ENCODE results near the gene MYO10. TPM values are rescaled to one million over a fixed set of nuclear protein-coding genes. Genes with fewer than 3 reads are reported as not detected.

Gene MYO10
- total RNA-seq, 1 donor from 2014 or later = 80.2 TPM

DNA sequence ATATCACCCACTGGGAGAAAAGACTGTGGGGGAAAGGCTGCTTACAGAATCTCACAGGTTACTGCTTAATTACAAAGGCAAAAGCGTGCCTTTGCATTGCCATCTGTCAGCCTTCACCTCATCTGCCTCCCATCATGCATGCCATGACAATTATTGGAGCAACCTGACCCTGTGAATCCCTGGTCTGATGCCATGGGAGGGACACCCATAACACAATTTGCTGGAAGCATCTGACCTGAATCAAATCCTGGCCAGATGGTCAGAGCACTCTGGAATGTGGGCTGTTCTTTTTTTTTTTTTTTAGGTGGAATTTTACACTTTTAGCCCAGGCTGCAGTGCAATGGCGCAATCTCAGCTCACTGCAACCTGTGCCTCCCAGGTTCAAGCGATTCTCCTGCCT is 307.7 kb downstream of the MYO10 start:
- H3K27me3 Mint-ChIP-seq (ENCODE audit: low read depth, unreplicated experiment) = peaks cover 25% of the 10 kb centered on the region
- no peaks in the 10 kb centered on the region for H3K9me3 ChIP-seq (ENCODE audit: insufficient read depth, low read depth, low read length)
- no peak for FAIRE-seq

DNA sequence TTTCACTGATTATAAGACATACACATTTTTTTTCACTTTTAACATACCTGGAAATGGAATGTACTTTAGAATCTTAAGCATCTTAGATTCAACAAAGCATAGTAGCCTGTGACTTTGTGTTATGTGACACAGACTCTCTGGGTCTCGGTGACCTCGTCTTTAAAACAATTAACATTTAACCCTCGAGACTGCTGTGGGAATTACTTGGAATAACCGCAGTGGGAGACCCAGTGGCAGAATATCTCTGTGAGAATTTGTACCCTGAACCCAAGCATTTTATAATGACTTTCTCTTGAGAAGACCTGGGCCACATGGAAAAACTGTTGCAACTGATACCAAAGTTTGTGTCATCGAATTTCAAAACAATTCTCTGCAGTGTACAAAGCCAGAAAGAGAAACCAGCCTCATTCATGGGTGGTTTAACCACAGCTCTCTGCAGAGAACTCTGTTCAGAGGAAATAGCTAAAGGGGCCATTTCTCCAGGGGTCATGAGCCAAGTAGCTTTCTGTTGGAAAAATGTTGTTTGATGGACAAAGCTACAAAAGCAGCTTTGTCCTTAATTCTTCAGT is 309.3 kb downstream of the MYO10 start:
- Histone ChIP-seq H3K27ac (ENCODE audit: low read depth, low read length) (no peak overlapping the region), H3K9ac (ENCODE audit: low read length) (no peak overlapping the region), H3K4me2 (ENCODE audit: low read length) (no peak overlapping the region), H3K27me3 (ENCODE audit: insufficient read depth, low read length) (peaks cover 23% of the 10 kb centered on the region), H3K4me3 (ENCODE audit: insufficient read depth, low read depth, low read length) (no peak overlapping the region), H4K20me1 (ENCODE audit: insufficient read depth, low read length) (no peaks in the 10 kb centered on the region), H3K36me3 (ENCODE audit: insufficient read depth, low read length) (no peaks in the 10 kb centered on the region), H3K79me2 (ENCODE audit: insufficient read depth, low read length) (no peaks in the 10 kb centered on the region), H2AFZ (ENCODE audit: low read depth, low read length) (no peak overlapping the region), H3K4me1 (ENCODE audit: insufficient read depth, low read length) (no peaks in the 10 kb centered on the region), H3K9me3 (ENCODE audit: insufficient read depth, low read depth, low read length) (no peaks in the 10 kb centered on the region)
- H3K27ac Mint-ChIP-seq (ENCODE audit: unreplicated experiment) = no peak overlapping the region
- TF ChIP-seq EZH2 (IDR thresholded peaks at IDR 0.05; ENCODE audit: insufficient read depth, low read length) = no peak
- TF ChIP-seq, protein P1, sequence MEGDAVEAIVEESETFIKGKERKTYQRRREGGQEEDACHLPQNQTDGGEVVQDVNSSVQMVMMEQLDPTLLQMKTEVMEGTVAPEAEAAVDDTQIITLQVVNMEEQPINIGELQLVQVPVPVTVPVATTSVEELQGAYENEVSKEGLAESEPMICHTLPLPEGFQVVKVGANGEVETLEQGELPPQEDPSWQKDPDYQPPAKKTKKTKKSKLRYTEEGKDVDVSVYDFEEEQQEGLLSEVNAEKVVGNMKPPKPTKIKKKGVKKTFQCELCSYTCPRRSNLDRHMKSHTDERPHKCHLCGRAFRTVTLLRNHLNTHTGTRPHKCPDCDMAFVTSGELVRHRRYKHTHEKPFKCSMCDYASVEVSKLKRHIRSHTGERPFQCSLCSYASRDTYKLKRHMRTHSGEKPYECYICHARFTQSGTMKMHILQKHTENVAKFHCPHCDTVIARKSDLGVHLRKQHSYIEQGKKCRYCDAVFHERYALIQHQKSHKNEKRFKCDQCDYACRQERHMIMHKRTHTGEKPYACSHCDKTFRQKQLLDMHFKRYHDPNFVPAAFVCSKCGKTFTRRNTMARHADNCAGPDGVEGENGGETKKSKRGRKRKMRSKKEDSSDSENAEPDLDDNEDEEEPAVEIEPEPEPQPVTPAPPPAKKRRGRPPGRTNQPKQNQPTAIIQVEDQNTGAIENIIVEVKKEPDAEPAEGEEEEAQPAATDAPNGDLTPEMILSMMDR (IDR thresholded peaks at IDR 0.05; ENCODE audit: insufficient read depth, low read depth, low read length) = no peak
- no peak for DNase-seq (ENCODE audit: low read depth)
- H3K4me1 Mint-ChIP-seq (ENCODE audit: low read depth, unreplicated experiment) = no peaks in the 10 kb centered on the region
- no peaks in the 10 kb centered on the region for H3K9me3 Mint-ChIP-seq (ENCODE audit: unreplicated experiment)
- peaks cover 28% of the 10 kb centered on the region for H3K27me3 Mint-ChIP-seq (ENCODE audit: low read depth, unreplicated experiment)
- no peak for FAIRE-seq
- H3K4me3 Mint-ChIP-seq (ENCODE audit: unreplicated experiment) = no peak overlapping the region
- H3K36me3 Mint-ChIP-seq (ENCODE audit: low read depth, unreplicated experiment) = no peaks in the 10 kb centered on the region

More for the DNA sequence above, 307.7 kb downstream of the MYO10 start:
- no peak for TF ChIP-seq EZH2 (IDR thresholded peaks at IDR 0.05; ENCODE audit: insufficient read depth, low read length)
- TF ChIP-seq, protein P1 (IDR thresholded peaks at IDR 0.05; ENCODE audit: insufficient read depth, low read depth, low read length) = no peak
- H4K20me1 ChIP-seq (ENCODE audit: insufficient read depth, low read length) = no peaks in the 10 kb centered on the region
- no peaks in the 10 kb centered on the region for H3K4me1 ChIP-seq (ENCODE audit: insufficient read depth, low read length)
- Mint-ChIP-seq H3K36me3 (ENCODE audit: low read depth, unreplicated experiment) (no peaks in the 10 kb centered on the region), H3K27ac (ENCODE audit: unreplicated experiment) (no peak overlapping the region), H3K4me1 (ENCODE audit: low read depth, unreplicated experiment) (no peaks in the 10 kb centered on the region), H3K9me3 (ENCODE audit: unreplicated experiment) (no peaks in the 10 kb centered on the region), H3K4me3 (ENCODE audit: unreplicated experiment) (no peak overlapping the region)
- no peak overlapping the region for H3K4me2 ChIP-seq (ENCODE audit: low read length)
- H3K27me3 ChIP-seq (ENCODE audit: insufficient read depth, low read length) = peaks cover 23% of the 10 kb centered on the region
- H3K36me3 ChIP-seq (ENCODE audit: insufficient read depth, low read length) = no peaks in the 10 kb centered on the region
- H3K9ac ChIP-seq (ENCODE audit: low read length) = no peak overlapping the region
- no peak overlapping the region for H3K4me3 ChIP-seq (ENCODE audit: insufficient read depth, low read depth, low read length)
- H3K79me2 ChIP-seq (ENCODE audit: insufficient read depth, low read length) = no peaks in the 10 kb centered on the region
- DNase-seq (ENCODE audit: low read depth) = no peak
- no peak overlapping the region for H3K27ac ChIP-seq (ENCODE audit: low read depth, low read length)
- H2AFZ ChIP-seq (ENCODE audit: low read depth, low read length) = no peak overlapping the region

DNA sequence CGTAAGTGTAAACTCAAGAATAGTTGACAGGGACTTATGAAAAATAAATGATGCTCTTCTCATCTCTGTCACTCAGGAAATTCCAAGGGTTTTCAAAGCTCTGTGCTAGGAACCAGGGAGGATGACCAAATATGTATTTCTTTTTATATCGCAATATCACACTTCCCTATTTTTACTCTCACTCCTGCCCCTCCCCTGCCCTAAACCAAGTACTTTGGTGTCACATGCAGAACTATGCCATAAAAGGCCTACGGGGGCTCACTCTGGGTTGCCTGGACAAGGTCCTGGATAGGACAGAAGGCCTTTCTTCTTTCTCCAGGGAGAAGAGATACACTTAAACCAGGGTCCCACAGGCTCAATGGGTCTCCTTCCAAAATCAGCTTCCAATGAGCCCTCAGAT is 311.0 kb downstream of the MYO10 start:
- no peaks in the 10 kb centered on the region for H3K9me3 Mint-ChIP-seq (ENCODE audit: unreplicated experiment)
- Histone ChIP-seq H4K20me1 (ENCODE audit: insufficient read depth, low read length) (no peaks in the 10 kb centered on the region), H3K27me3 (ENCODE audit: insufficient read depth, low read length) (peaks cover 24% of the 10 kb centered on the region), H3K9ac (ENCODE audit: low read length) (no peak overlapping the region), H3K79me2 (ENCODE audit: insufficient read depth, low read length) (no peaks in the 10 kb centered on the region), H3K27ac (ENCODE audit: low read depth, low read length) (no peak overlapping the region), H3K9me3 (ENCODE audit: insufficient read depth, low read depth, low read length) (no peaks in the 10 kb centered on the region), H3K4me3 (ENCODE audit: insufficient read depth, low read depth, low read length) (no peak overlapping the region), H3K4me2 (ENCODE audit: low read length) (no peak overlapping the region), H3K36me3 (ENCODE audit: insufficient read depth, low read length) (no peaks in the 10 kb centered on the region), H2AFZ (ENCODE audit: low read depth, low read length) (no peak overlapping the region), H3K4me1 (ENCODE audit: insufficient read depth, low read length) (no peaks in the 10 kb centered on the region)
- peaks cover 32% of the 10 kb centered on the region for H3K27me3 Mint-ChIP-seq (ENCODE audit: low read depth, unreplicated experiment)
- TF ChIP-seq, protein P1 (IDR thresholded peaks at IDR 0.05; ENCODE audit: insufficient read depth, low read depth, low read length) = no peak
- TF ChIP-seq EZH2 (IDR thresholded peaks at IDR 0.05; ENCODE audit: insufficient read depth, low read length) = no peak
- no peaks in the 10 kb centered on the region for H3K4me1 Mint-ChIP-seq (ENCODE audit: low read depth, unreplicated experiment)
- H3K36me3 Mint-ChIP-seq (ENCODE audit: low read depth, unreplicated experiment) = no peaks in the 10 kb centered on the region
- FAIRE-seq (no peak), DNase-seq (ENCODE audit: low read depth) (no peak)
- no peak overlapping the region for H3K27ac Mint-ChIP-seq (ENCODE audit: unreplicated experiment)
- no peak overlapping the region for H3K4me3 Mint-ChIP-seq (ENCODE audit: unreplicated experiment)
